ENCODE data around the gene MRPL46. TPM values are rescaled to one million over a fixed set of nuclear protein-coding genes. Genes with fewer than 3 reads are reported as not detected.
"Not testable (repeated sequence)": the region's sequence is repeated elsewhere in the genome, so short reads cannot be mapped to it uniquely, and the experiment has no call there.

Gene MRPL46
- total RNA-seq, 1 donor from 2014 or later, result 17.6 TPM

GRCh38 chr15:88482263-88482662, 15.1 kb upstream of the MRPL46 start:
- DNase-seq (ENCODE audit: low spot score) (no peak), ATAC-seq (no peak)
- intact Hi-C loops (cut with DNase I), result no loop called here

DNA sequence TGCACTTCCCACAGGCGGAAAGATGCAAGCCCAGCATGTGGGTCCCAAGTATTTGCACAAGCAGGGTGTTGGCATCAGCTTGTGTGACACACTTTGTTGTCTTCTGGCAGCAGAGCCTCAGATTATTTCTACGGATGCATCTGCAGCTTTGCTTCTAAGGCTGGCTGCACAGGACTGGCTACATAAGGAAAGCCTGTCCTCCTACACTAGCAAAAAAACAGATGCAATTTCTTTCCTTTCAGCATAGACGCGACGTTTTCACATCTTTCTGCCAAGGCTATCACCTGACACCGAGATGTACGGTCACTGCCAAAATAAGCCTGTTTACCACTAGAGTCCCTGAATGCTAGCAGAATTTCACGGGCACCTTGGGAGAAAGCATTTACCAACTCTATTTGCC, 13.8 kb upstream of the MRPL46 start:
- DNase-seq (ENCODE audit: low spot score) (no peak), ATAC-seq (no peak)
- intact Hi-C loops (cut with DNase I), result no loop called here

GRCh38 chr15:88479169-88479568, 12.0 kb upstream of the MRPL46 start:
- intact Hi-C loops (cut with DNase I), result no loop called here
- no peak for ATAC-seq
- DNase-seq (ENCODE audit: low spot score), result no peak

- intact Hi-C loops (cut with DNase I), result no loop called here
- DNase-seq (ENCODE audit: low spot score) (no peak), ATAC-seq (peak; percentile 56)
These were observed 10.7 kb upstream of the MRPL46 start for GRCh38 chr15:88477904-88478303.

DNA sequence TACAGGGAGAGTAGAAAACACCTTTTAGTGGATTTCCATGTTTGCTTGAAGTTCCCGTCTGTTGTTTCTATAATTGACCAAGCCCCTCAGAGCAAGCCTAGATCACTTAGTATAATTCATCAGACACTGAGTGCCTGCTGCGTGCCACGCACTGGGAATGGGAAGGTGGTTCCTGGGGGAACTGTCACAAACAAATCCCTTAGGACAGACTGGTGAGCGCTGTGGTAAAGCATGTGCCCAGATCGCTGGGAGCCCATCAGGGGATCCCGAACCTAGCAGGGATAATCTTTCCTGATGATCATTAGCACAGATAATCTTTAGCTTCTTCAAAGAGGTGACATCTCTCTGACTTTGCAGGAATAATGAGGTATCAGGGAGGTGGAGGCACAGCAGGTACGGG, 9.9 kb upstream of the MRPL46 start:
- intact Hi-C loops (cut with DNase I), result no loop called here

DNA sequence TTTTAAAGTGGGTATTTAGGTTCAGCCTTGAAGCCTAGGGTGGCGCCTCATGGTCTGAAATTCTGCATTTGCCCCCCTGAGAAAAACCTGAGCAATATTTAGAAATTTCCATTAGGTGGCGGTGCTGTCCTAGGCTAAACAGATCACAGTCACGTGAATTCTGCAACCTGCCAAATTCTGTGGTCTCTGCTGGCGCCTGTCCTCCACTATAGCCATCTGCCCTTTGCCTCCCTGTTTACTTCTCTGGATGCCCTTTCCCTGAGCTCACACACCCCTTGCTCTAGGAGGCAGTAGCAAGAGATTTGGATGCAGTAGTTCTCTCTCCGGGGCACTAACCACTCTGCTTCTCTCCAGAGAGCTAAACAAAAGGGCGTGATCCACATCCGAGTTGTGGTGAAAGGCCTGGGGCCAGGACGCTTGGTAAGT, 9.5 kb upstream of the MRPL46 start:
- intact Hi-C loops (cut with DNase I), result no loop called here
- peak; percentile 92 for ATAC-seq
- no peak for DNase-seq (ENCODE audit: low spot score)

More for the DNA sequence above, 9.9 kb upstream of the MRPL46 start:
- ATAC-seq (no peak), DNase-seq (ENCODE audit: low spot score) (no peak)

GRCh38 chr15:88473661-88474293, 6.6 kb upstream of the MRPL46 start:
- intact Hi-C loops (cut with DNase I); ATAC-seq; DNase-seq (ENCODE audit: low spot score): not testable (repeated sequence)

DNA sequence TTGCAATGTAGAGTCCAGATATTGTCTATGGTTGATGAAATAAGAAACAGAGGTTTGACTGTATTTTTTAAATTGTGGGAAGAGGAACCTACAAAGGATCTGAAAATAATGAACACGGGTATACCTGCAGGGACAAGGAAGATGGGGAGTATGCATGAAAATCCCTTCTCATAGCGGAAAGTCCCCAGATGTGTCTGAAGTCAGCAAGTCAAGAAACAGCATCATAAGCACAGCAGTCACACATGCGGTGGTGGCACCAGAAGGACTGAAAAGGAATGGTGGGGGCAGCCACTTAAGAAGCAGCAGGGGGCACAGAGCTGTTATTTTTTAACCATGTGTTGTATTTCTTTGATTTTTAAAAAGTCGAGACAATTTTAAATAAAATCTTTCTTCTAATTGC, 5.0 kb upstream of the MRPL46 start:
- DNase-seq (ENCODE audit: low spot score), result no peak
- intact Hi-C loops (cut with DNase I), result no loop called here
- no peak for ATAC-seq

DNA sequence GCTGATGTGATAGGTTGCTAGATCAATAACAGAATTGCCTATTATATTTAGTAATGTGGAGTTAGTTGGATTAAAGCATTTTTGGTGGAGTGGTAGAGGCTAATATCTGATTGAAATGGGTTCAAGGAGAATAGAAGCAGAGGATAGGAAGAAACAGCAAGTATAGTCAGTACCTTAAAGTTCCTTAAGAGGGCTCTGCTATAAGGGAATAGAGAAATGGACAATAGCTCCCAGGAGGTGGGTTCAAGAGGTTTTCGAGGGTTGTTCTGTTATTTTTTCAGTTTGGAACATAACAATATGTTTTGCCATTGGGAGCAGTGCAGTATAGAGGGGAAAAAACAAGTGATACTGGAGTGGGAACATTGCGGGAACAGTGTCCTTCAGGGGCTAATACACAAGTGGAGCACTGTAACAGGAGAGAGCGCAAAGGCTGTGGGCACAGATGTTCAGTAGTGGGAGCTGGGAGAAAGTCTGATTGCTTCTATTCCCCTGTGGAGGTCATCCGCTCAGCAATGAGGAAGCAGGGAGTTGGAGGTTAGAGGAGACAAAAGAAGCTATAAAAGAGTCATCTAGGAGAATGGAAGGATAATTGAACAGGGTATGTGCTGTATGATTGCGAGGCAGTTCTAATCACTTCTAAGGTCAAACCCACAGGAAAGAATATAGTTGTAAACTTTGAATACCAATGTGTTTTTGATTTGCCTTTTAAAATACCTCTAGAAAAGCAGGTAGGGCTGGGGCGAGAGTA, 3.6 kb upstream of the MRPL46 start:
- intact Hi-C loops (cut with DNase I), result no loop called here
- ATAC-seq (no peak), DNase-seq (ENCODE audit: low spot score) (no peak)

- no peak for ATAC-seq
- no peak for DNase-seq (ENCODE audit: low spot score)
- intact Hi-C loops (cut with DNase I), result no loop called here
These were observed 2.1 kb upstream of the MRPL46 start for GRCh38 chr15:88469321-88469720.

DNA sequence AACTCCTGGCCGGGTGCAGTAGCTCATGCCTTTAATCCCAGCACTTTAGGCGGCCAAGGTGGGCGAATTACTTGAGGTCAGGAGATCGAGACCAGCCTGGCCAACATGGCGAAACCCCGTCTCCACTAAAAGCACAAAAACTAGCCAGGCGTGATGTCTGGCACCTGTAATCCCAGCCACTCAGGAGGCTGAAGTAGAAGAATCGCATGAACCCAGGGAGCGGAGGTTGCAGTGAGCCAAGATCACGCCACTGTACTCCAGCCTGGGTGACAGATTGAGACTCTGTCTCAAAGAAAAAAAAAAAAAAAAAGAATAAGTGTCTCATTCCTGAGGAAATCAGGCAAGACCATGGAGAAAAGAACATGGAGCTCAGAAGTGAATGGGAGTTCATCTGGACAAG, 1.5 kb upstream of the MRPL46 start:
- intact Hi-C loops (cut with DNase I); DNase-seq (ENCODE audit: low spot score); ATAC-seq: not testable (repeated sequence)

DNA sequence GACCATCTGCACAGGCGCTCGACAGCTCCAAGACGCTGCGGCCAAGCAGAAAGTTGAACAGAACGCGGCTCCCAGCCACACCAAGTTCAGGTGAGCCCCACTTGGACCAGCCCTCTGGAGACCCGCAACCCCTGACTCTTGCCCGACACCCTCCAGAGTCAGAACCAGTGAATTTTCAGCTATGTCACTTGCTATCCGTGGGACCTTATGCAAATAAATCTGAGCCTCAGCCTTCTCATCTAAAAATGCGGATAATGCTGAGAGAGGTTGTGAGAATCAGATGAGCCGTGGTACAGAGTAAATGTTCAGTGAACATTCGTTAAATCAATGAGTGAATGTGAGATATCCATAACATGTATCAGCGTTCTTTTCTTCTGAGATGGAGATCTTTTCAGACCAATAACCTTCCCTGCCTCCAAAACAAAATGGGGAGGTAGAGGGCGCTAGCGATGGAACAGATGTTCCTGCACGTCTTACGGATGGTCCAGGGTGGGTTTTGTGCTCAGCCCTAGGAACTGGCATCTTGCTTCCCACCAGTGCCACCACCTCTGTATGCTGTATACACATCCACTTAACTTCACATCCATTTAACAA, 844 bp upstream of the MRPL46 start:
- DNase-seq (ENCODE audit: low spot score) (no peak), ATAC-seq (no peak)
- intact Hi-C loops (cut with DNase I), result no loop called here

- ATAC-seq (no peak), DNase-seq (ENCODE audit: low spot score) (no peak)
- intact Hi-C loops (cut with DNase I), result no loop called here
These were observed 1.5 kb downstream of the MRPL46 start for GRCh38 chr15:88465633-88466224.

DNA sequence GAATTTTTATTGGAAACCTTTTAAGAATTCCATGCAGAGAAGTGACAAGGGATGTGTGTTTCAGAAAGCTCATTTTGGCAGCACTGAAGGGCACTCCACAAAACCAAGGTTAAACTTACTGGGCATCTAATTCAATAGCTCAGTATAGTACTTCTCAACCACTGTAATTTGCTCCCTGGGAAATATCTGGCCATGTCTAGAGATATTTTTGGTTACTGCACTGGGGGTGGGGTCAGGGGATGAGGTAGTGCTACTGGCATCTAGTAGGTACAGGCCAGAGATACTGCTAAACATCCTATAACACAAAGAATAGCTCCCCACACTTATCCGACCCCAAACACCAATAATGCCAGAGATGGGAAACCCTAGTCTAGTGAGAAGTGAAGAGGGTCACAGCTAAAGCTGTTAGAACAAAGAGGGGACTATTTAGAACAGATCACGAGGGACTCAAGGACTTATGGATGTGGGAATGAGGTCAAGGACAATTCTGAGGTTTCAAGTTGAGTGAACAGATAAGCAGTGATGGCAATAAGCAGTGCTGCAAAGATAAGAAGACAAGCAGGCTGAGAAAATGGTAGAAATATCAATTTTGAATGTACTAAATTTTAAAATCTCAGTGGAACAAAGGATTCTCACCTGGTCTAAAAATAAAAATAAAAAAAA, 3.2 kb downstream of the MRPL46 start:
- ATAC-seq, result no peak
- no peak for DNase-seq (ENCODE audit: low spot score)

GRCh38 chr15:88456733-88457132, 10.5 kb downstream of the MRPL46 start:
- DNase-seq (ENCODE audit: low spot score) (no peak), ATAC-seq (no peak)
- intact Hi-C loops (cut with DNase I), result no loop called here

More for the DNA sequence above, 3.2 kb downstream of the MRPL46 start:
- intact Hi-C loops (cut with DNase I), result no loop called here

- intact Hi-C loops (cut with DNase I), result no loop called here
- DNase-seq (ENCODE audit: low spot score) (peak; percentile 67), ATAC-seq (peak; percentile 86)
These were observed 12.0 kb downstream of the MRPL46 start for GRCh38 chr15:88454867-88455810.

DNA sequence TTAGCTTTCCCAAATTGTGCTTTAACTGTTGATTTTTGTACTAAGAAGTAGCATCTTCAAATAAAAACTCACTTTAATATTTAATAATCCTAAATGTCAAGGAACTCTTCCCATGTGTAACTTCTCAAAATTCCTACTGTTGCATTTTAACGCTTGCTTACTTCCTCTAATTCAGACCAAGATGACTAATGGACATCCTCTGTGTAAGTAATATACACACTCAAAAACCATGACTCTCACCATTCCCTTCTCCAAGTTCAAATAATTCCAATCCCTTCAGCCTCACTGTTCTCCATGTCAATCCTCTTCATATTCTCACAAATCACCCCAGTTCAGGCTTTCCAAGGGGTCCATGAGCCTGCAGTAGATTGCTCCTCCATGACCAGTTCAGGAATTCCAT, 13.0 kb downstream of the MRPL46 start:
- intact Hi-C loops (cut with DNase I), result no loop called here
- no peak for ATAC-seq

DNA sequence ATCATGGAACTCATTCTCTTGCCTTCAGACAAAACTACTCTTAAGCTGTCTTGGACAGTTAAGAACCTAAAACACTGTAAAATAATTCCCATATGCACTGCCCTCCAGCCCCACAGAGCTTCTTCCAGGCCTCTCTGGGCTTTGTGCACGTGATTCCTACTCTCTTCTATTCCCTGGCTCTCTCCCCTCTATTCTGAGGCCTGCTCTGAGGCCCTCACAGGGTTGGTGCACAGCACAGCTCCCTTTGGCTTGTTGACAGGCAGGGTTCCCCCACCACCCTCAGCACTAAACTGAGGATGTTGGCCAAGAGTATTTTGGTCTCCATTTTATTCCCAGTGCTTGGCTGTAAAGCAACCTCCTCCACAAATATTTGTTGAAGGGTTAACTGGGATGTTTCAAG, 13.5 kb downstream of the MRPL46 start:
- ATAC-seq (no peak), DNase-seq (ENCODE audit: low spot score) (no peak)
- intact Hi-C loops (cut with DNase I), result no loop called here

More for the DNA sequence above, 13.0 kb downstream of the MRPL46 start:
- no peak for DNase-seq (ENCODE audit: low spot score)

Measured in sciatic nerve (tissue), 2 donors.